Measurements from ENCODE around the gene DTL.

- TF ChIP-seq REST (IDR thresholded peaks at IDR 0.05; ENCODE audit: low read depth) (no peak), TCF12 (IDR thresholded peaks at IDR 0.05; ENCODE audit: low read depth) (no peak), CREB1 (IDR thresholded peaks at IDR 0.05; ENCODE audit: low read depth) (no peak), EP300 (IDR thresholded peaks at IDR 0.05; ENCODE audit: borderline replicate concordance) (no peak), RAD21 (IDR thresholded peaks at IDR 0.05; ENCODE audit: low read depth) (no peak), NFIC (IDR thresholded peaks at IDR 0.05) (no peak), MAX (IDR thresholded peaks at IDR 0.05) (no peak), YY1 (IDR thresholded peaks at IDR 0.05; ENCODE audit: low read depth) (no peak), TAF1 (IDR thresholded peaks at IDR 0.05; ENCODE audit: low read depth) (no peak), ZBTB7A (IDR thresholded peaks at IDR 0.05; ENCODE audit: low read depth) (no peak), FOXM1 (IDR thresholded peaks at IDR 0.05; ENCODE audit: borderline replicate concordance, low read depth) (no peak), TEAD4 (IDR thresholded peaks at IDR 0.05) (no peak), CEBPB (IDR thresholded peaks at IDR 0.05) (no peak), EGR1 (IDR thresholded peaks at IDR 0.05) (no peak)
These were observed 36.5 kb downstream of the DTL start for GRCh38 chr1:212072047-212072446.
